ENCODE data around the gene PRRG2.
"Not testable (repeated sequence)": the region's sequence is repeated elsewhere in the genome, so short reads cannot be mapped to it uniquely, and the experiment has no call there.

The PRRG2 gene

DNA sequence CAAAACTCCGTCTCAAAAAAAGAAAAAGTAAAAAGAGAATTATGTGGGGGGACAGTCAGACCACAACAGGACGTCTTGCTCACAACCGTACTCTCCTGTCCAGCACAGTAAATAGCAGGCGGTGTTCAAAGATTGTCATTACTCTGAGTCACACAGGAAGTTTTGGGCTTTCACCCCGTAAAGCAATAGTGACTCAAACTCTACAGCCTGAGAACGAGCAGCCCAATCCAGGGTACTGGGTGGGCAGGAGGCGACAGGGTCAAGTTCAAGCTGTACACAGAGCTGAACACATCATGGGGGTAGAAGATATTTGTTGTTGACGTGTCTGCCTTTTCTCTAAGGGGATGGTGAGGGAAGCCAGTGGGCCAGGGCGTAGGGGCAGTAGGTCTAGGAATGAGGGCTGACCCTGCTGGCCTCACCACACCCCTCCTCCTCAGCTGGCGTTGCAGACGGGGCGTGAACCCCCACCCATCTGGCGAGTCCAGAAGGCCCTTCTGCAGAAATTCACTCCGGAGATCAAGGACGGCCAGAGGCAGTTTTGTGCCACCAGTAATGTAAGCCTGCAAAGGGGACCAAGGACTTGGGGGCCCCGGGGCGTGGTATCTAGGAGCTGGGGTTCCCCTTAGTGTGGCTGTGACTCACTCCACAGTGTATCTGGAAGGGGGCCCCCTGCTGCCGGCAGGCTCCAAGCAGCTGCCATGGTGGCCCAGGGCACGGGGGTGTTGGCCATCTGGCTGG is 33.1 kb downstream of the PRRG2 start:
- no peak for DNase-seq

DNA sequence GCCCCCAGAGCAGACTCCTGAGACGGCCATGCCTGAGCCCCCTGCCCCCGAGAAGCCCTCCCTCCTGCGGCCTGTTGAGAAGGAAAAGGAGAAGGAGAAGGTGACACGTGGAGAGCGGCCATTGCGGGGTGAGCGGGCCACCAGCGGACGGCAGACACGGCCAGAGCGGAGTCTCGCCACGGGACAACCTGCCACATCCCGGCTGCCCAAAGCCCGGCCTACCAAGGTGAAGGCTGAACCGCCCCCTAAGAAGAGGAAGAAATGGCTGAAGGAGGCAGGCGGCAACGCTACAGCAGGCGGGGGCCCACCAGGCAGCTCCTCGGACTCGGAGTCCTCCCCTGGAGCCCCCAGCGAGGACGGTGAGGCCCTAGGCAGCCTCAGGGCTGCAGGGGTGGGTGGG is 34.7 kb downstream of the PRRG2 start:
- DNase-seq: no peak

DNA sequence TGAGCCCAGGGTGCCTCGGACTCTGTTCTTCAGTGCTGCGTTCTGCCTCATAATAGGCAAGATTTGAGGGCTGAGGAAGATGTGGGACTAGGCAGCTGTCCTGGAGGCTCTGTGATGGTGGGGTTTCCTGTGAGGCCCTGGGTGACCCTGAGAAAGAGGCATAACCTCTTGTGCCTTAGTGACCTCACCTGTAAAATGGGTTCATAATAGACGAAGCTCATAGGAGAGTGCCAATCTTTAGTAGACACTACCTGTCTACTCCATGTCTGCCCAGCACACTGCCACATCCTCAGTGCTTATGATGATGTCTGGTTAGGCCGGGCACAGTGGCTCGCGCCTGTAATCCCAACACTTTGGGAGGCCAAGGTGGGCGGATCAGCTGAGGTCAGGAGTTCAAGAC is 35.4 kb downstream of the PRRG2 start:
- no peak for DNase-seq

DNA sequence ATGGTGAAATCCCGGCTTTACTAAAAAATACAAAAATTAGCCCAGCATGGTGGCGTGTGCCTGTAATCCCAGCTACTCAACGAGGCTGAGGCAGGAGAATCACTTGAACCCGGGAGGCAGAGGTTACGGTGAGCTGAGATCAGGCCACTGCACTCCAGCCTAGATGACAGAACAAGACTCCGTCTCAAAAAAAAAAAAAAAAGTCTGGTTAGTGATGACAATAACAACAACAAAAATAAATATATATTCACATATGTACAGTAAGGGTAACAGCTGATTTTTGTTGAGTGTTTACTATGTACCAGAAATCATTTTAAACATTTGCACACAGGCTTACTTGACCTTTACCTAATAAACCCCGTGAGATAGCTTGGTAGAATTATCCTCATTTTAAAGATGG is 35.8 kb downstream of the PRRG2 start:
- DNase-seq: no peak

DNA sequence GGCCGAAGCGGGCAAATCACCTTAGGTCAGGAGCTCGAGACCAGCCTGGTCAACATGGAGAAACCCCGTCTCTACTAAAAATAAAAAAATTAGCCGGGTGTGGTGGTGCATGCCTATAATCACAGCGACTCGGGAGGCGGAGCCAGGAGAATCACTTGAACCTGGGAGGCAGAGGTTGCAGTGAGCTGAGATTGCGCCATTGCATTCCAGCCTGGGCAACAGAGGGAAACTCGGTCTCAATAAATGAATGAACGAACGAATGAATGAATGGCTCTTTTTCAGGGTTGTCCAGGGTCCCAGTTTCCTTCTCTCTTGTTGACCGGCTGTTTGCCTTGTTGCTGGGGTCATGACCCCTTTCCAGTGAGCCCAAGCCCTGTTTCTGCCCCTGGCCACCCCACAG is 36.7 kb downstream of the PRRG2 start:
- not testable (repeated sequence) for DNase-seq

DNA sequence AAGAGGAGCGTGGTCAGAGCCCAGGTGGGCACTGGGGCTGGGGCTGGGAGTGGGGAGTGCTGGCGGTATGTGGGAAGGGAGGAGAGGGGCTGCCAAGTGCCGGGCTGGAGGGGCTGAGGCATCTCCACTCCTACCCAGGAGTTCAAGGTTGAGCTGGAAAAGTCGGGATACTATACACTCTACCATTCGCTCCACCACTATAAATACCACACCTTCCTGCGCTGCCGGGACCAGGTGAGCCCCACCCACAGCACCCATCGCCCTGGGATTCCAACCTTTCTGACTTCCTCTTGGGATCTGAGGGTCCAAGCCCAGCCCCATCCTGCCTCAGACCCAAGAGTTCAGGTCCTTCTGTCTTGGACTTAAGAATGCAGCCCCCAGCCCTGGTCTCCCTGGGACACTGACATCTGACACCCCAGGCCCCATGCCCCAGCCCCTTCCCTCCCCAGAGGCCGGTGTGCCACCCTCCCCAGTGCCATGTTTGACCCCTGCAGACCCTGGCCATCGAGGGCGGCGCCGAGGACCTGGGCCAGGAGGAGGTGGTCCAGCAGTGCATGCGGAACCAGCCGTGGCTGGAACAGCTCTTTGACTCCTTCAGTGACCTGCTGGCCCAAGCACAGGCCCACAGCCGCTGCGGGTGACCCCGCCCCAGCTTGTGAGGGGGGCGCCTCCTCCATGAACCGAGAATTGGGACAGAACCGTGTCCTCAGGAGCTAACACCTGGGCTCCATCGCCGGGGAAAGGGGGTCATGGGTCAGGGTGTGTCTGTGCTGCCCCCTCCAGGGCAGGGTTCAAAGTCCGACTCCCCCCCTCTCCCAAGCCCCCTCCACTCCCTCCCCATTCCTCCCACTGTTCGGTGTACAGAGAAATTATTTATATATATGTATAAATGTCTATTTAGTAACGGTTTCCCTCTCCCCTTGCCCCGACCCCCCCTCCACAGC is 44.1 kb downstream of the PRRG2 start:
- no peak for DNase-seq

DNA sequence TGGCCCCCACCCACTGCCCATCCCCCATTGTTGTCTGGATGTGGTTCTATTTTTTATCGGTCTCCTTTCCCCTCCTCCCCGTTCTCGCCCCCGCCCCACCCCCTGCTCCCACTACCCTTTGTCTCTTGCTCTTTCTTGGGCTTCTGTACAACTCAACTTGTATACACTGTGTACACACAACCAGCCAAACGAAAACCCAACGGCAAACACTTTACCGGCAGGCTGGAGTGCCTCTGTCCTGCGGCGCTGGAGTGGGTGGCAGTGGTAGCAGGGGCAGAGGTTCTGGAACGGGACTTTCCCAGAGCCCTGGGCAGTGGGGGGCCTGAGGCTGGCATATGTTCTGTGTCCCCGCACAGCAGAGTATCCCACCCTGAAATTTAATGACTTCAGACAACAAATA is 45.1 kb downstream of the PRRG2 start:
- no peak for DNase-seq

DNA sequence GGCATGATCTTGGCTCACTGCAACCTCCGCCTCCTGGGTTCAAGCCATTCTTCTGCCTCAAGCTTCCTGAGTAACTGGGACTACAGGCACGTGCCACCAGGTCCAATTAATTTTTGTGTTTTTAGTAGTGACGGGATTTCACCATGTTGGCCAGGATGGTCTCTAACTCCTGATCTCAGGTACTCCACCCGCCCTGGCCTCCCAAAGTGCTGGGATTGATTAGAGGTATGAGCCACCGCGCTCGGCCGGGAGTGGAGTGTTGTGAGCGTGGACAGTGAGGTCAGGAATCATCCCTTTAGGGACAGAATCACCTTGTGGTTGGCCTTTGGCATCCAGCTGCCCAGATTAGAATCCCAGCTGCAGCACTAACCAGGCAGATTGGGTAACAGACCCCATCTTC is 48.5 kb downstream of the PRRG2 start:
- no peak for DNase-seq

DNA sequence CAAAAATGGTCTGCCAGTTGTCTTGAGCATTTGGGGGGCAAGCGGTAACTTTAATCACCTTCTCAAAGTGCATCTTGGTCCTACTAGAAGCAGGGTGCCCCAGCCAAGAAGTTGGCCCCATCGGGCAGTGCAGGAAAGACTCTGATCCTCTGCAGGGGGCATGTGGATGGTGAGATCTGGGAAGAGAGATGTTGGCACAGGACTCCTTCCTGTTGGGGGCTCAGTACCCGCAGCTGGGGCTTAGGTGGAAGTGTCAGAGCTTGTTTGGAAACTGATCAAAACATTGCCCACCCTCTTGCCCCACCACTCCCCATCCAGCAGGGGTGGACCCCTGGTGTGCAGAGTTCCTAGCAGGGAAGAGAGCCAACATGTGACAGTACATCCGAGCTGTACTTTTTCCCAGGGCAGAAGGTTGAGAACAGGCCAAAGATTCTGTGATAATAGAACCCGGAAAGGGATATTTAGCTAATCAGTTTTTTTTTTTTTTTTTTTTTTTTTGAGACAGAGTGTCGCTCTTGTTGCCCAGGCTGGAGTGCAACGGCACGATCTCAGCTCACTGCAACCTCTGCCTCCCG is 50.0 kb downstream of the PRRG2 start:
- DNase-seq: no peak

DNA sequence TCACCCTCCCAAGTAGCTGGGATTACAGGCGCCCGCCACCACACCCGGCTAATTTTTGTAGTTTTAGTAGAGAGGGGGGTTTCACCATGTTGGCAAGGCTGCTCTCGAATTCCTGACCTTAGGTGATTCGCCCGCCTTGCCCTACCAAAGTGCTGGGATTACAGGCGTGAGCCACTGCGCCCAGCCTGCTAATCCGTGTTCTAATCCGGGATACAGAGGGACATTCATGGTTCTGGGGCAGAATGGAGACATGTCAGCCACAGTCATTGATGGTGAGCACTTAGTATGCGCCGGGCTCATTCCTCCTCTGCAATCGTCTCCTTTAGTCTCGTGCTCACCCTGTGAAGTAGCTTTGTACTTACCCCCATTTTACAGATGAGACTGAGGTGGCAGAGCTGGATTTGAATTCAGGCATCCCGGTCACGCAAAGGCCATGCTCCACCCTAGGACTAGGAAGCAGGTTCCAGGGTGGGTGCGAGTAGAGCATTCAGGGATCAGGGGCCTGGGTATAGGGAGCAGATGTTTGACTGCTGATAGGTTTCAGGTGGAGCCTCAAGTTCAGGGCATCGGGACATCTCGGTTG is 50.6 kb downstream of the PRRG2 start:
- no peak for DNase-seq

DNA sequence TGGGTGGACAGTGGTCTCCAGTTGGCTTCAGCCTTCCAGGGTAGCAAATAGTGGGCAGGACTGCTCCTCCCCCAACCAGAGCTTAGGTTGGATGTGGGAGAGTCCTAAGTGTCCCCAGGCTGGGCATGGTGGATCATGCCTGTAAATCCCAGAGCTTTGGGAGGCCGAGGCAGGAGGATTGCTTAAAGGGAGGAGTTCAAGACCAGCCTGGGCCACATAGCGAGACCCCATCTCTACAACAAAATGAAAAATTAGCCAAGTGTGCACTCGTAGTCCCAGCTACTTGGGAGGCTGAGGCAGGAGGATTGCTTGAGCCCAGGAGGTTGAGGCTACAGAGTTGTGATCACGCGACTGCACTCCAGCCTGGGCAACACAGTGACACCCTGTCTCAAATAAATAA is 51.5 kb downstream of the PRRG2 start:
- DNase-seq: no peak

DNA sequence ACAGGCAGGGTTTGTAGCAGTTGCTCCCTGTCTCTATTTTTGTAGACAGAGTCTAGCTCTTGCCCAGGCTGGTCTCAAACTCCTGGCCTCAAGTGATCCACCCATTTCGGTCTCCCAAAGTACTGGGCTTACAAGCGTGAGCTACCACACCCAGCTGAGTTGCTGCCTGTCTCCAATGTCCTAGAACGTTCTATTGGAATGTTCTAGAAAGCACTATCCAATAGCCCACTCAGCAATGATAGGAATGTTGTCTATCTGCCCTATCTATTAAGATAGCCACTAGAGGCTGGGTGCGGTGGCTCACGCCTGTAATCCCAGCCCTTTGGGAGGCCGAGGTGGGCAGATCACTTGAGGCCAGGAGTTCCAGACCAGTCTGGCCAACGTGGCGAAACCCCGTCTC is 52.2 kb downstream of the PRRG2 start:
- not testable (repeated sequence) for DNase-seq

DNA sequence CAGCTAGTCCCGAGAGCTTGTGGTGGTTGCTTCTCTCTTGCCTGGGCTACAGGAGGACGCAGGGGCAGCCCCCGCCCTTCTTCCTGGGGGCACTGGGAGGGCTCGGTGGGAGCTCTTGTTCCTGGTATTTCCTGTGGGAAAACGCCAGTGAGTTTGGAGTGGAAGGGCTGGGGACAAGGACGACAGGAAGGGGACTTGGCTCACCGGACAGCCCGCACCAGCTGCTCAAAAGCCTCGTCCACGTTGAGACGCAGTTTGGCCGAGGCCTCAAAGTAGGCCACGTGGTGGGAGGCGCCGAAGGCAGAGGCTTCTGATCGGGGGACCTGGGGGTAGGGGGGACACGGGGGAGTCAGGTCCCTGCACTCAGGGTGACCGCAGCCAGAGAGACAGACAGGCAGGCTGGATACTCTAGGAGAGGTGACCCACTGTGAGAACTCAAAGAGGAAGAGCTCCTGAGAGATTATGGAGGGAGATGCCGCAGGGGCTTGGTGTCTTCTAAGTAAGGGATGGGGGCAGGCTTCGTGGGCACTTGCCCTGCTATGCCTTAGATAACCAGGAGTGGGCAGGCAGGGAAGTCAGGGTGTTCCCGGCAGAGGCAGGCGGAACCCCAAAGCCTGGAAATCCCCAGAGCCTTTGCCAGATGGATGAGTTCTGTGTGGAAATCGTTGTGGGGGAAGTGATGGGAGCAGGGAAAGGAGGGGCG is 54.6 kb downstream of the PRRG2 start:
- no peak for DNase-seq

DNA sequence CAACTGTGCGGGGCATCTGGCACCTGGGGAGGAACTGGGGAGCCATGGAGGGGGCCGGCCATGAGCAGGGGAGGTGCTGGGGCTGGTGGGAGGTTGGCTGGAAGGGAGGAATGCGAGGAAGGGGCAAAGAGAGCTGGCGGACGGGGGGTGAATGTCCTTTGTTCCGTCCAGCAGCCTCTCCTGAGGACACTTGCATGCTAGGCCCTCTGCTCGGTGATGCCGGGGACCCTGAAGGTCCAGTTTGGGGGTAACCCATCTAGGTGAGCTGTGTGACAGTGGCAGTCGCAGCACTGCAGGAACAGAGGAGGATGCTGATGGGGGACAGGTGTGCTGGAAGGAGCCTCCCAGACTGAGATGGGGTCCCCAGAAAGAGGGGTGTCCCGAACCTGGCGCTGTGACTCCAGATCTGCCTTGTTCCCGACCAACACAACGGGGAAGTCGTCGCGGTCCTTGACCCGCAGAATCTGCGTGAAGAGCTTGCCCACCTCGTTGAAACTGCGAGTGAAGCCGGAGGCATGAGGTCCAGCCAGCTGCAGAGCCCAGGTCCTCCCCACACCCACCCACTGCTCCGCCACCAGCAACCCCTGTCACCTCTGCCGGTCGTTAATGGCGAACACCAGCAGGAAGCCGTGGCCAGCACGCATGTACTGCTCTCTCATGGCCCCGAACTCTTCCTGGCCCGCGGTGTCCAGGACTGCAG is 55.3 kb downstream of the PRRG2 start:
- DNase-seq: no peak

DNA sequence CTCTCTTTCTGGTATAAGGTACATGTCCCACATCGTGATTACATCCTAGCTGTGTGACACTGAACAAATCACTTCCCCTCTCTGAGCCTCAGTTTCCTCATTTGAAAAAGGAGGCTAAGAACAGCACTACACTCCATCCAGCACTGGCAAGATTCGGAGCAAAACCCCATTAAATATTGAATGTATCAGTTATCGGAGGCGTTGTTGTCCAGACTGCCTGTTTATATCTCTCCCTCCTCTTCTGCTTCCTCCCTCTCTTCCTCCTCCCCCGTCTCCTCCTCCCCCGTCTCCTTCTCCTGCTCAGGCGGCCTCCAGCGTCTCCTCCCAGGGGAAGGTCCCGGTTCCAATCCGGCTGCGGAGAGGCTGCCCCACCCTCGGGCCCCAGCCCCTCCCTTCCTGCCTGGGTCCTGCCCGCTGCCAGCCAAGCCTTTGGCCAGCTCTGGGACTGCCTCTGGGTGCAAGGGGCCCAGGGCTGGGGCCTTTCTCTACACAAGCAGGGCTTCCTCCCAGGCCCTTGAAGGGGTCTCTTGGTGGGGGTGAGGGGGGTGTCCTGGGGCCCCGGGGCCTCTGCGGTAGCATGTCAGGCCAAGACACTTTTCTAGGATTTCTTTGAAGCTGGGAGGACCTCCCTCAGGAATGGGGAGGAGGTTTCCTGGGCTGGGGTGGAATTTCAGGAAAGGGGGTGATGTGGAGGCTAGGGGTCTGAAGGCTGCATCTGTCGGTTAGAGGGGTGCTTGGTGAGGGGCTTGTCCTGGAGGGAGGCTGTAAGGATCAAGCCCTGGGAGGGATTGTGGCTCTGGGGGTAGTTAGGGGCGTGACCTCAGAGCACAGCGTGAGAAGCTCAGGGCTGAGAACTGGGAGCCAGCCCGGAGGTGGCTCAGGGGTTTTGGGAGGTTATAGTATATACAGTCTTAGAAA is 57.0 kb downstream of the PRRG2 start:
- DNase-seq: no peak

DNA sequence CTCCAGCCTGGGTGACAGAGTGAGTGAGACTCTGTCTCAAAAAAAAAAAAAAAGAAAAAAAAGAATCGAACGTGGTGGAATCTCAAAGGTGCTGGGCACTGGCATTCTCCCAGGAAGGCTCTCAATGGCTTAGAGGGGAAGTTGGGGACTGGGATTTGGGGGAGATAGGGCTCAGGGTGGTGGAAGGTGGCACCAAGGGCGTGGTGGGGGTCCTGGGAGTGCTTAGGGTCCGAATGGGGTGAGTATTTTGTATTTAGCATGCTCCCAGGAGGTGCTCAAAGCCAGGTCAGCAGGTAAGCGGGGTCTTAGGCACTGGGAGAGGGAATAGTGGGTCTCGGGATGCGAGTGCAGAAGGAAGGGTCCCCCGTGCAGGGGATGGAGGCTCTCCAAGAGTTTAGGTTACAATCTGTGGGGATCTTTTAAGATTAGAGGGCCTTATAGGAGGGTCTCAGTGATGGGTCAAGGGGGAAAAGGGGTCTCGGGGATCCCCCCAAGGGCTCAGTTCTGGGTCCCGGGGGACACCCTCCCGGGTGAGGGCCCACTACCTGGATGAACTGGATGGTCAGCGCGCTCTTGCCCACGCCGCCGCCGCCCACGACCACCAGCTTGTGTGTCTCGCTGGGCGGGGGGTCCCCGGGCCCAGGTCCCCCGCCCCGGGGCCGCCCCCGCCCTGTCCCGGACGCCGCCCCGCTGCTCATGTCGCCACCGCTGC is 58.4 kb downstream of the PRRG2 start:
- DNase-seq: no peak

DNA sequence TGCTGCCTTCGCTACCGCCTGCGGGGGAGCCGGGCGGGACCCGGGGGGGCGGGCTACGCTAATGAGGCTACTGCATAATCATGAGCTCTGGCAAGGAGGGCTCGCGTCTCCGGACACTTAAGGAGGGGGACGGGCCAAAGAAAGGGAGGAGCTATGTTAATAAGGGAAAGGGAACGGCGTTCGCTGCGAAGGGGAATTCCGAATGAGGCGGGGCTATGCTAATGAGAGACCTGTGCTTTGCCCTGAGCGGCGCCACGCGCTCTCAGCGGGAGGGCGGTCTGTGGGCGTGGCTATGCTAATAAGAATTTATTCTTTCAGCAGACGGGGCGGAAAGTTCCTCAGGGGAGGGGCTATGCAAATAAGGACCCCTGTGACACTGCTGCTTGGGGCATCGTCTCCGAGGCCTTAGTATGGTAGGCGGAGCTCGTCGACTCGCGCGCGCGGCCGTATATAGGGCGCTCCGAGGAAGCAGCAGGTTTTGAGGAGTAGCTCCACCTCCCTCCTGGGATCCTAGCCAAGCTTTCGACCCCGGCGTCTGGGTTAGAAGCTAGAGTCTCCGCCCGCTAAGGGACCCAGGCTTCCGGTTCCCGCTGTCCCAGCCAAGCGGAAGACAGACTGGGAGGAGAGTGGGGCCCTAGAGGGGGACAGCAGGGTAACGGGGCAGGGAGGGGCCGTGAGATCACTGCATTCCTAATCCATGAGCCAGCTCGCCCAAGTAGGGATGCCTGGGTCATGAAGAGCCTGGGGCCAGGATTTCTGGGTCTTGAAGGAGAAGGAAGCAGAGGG is 59.2 kb downstream of the PRRG2 start, which contains the start of gene RRAS:
TSS of gene RRAS (minus strand) at position 31 of the 786 bp plus-strand sequence. CDS start 45 bp downstream, outside the sequence.
- peak; percentile 99 for DNase-seq

Data from NCI-H1694 treated with DMSO at 0.1 percent for 48 hours (cell line).